CD4-positive, alpha-beta memory T cell (primary cell): ENCODE results near the gene SHISA3. TPM values are rescaled to one million over a fixed set of nuclear protein-coding genes. Genes with fewer than 3 reads are reported as not detected.
"Not testable (repeated sequence)": the region's sequence is repeated elsewhere in the genome, so short reads cannot be mapped to it uniquely, and the experiment has no call there.

Experiments
- CTCF ChIA-PET: fragments of 350-600 bp; sonication (Branson Sonifier 250); formaldehyde crosslinking; loops from one replicate; lab custom pipeline; 2021; ENCODE audit warnings: inconsistent platforms; ENCODE audit not compliant: partially characterized antibody; lab: Charles Lee
- POLR2A ChIA-PET: fragments of 350-600 bp; sonication (Branson Sonifier 250); formaldehyde crosslinking; loops from one replicate; lab custom pipeline; 2021; ENCODE audit not compliant: partially characterized antibody; lab: Charles Lee
- DNase-seq, 5 donors: peaks; one replicate each; pipeline versions ENCODE4 v3.0.0 to v3.0.0-alpha.2; 2020 to 2022; ENCODE audit warnings: mixed read lengths in 1 of 5
- H3K27ac ChIP-seq: one replicate; pipeline ENCODE4 v1.7.0; 2013; ENCODE audit warnings: low read depth, low read length
- H3K27me3 ChIP-seq: 2 replicates; pipeline ENCODE4 v1.7.0; 2013; ENCODE audit warnings: mild to moderate bottlenecking, low read length, moderate library complexity; ENCODE audit not compliant: insufficient read depth
- H3K36me3 ChIP-seq: 2 replicates; pipeline ENCODE4 v1.7.0; 2013; ENCODE audit warnings: mild to moderate bottlenecking, low read length, moderate library complexity; ENCODE audit not compliant: insufficient read depth
- H3K4me1 ChIP-seq: 2 replicates; pipeline ENCODE4 v1.7.0; 2013; ENCODE audit warnings: mild to moderate bottlenecking, low read length, moderate library complexity; ENCODE audit not compliant: insufficient read depth
- H3K4me3 ChIP-seq, 2 donors: one replicate each; pipeline ENCODE4 v1.7.0; 2013; ENCODE audit warnings: low read length in 2 of 2, mild to moderate bottlenecking in 1 of 2
- H3K9me3 ChIP-seq, 2 donors: one replicate each; pipeline ENCODE4 v1.7.0; 2013; ENCODE audit warnings: low read length in 2 of 2, control low read depth in 1 of 2; ENCODE audit not compliant: control insufficient read depth in 1 of 2
- H3K27ac Mint-ChIP-seq, 7 donors: one replicate each; pipeline ENCODE4 v1.8.0; 2020 to 2021; ENCODE audit warnings: mixed read lengths in 7 of 7, mild to moderate bottlenecking in 6 of 7, inconsistent platforms in 3 of 7, moderate library complexity in 3 of 7
- H3K27me3 Mint-ChIP-seq, 2 donors: one replicate each; pipeline ENCODE4 v1.8.0; 2020 to 2021; ENCODE audit warnings: mixed read lengths in 2 of 2
- H3K36me3 Mint-ChIP-seq, 2 donors: one replicate each; pipeline ENCODE4 v1.8.0; 2020 to 2021; ENCODE audit warnings: mixed read lengths in 2 of 2, inconsistent platforms in 1 of 2, mild to moderate bottlenecking in 1 of 2
- H3K4me1 Mint-ChIP-seq, 4 donors: one replicate each; pipeline ENCODE4 v1.8.0; 2020 to 2021; ENCODE audit warnings: mixed read lengths in 4 of 4, mild to moderate bottlenecking in 1 of 4
- H3K4me3 Mint-ChIP-seq, 8 donors: one replicate each; pipeline ENCODE4 v1.8.0; 2020 to 2021; ENCODE audit warnings: mixed read lengths in 8 of 8, mild to moderate bottlenecking in 7 of 8, moderate library complexity in 6 of 8, inconsistent platforms in 3 of 8
- H3K9me3 Mint-ChIP-seq, 8 donors: one replicate each; pipeline ENCODE4 v1.8.0; 2020 to 2021; ENCODE audit warnings: mixed read lengths in 8 of 8, mild to moderate bottlenecking in 5 of 8, inconsistent platforms in 3 of 8, moderate library complexity in 1 of 8
- intact Hi-C: fragments of 100-400 bp; cut with micrococcal nuclease; formaldehyde crosslinking; loops from one replicate; pipeline ENCODE4 v1.15.1; 2023
- polyA plus RNA-seq, 2 donors: library from polyadenylated mRNA; unstranded; fragments of 300-500 nt; fragmentation: Illumina TruSeq; gene quantifications; one replicate each; pipeline ENCODE4 v1.2.3, GENCODE V29; 2021
- total RNA-seq, 2 experiments: library from RNA; stranded (reverse); gene quantifications; one replicate each; pipeline ENCODE4 v1.2.3, GENCODE V29; 2021

Gene SHISA3
- total and polyA plus RNA-seq, 4 experiments from 2014 or later = 0.09 TPM; not detected in 3

DNA sequence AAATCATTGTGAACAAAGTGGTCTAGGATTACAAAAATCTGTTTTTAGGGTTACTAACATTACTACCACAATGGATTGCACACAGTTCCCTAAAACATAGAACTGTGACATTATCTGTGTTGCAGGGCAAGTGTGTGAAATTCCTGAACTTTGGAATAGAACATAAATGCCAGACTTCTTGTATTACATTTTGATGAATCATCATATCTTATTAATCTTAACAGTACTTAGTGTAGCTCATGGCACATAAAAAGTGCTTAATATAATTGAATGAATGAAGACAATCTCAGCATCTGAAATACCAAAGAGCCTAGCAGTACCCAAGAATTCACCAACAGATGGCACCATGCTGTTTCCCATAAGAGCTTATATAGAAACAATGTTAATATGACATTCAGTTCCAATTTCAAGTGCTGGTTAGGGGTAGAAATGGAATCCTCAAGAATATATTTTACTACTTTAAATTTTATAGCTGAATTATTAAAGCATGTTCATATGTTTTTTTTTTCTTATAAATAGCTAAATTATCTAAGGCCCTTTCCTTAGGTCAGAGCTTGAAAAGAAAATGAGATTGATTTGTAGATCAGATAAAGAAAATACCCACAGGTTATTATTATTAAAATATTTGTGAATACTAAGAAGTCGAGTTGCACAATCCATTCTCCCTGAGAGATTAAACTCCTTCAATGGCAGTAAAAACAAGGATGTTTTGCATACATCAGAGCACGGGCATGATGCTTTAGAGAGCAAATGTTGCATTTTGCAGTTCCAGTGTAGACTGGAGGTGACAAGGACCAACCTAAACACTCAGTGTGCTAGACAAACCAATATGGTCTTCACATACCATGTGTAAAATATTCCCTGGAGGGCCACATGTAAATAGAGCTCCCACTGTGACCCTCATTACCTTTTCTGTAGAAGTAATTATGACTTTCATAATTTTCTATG lies 25.7 kb upstream of the SHISA3 start:
- Histone ChIP-seq H3K4me3 (no peak overlapping the region), H3K9me3 (no peaks in the 10 kb centered on the region), H3K27ac (no peak overlapping the region), H3K27me3 (no peaks in the 10 kb centered on the region), H3K36me3 (no peaks in the 10 kb centered on the region), H3K4me1 (no peaks in the 10 kb centered on the region)
- intact Hi-C loops = no loop called here
- Mint-ChIP-seq H3K4me3 (no peak overlapping the region), H3K27me3 (peaks cover 4 to 6% of the 10 kb centered on the region in 2 donors), H3K27ac (no peak overlapping the region), H3K9me3 (peaks cover 0 to 4% (median 0%) of the 10 kb centered on the region in 8 donors), H3K36me3 (no peaks in the 10 kb centered on the region), H3K4me1 (no peaks in the 10 kb centered on the region)
- ChIA-PET CTCF (interaction anchor here (1.2 to 5.3 kb wide), 4 partner anchors 12 to 493 kb away, joined by 4 to 33 read pairs (median 5); no protein-coding TSS in a partner anchor), POLR2A (no interaction called here)
- DNase-seq = peak in 1 of 5 donors; percentile 2

DNA sequence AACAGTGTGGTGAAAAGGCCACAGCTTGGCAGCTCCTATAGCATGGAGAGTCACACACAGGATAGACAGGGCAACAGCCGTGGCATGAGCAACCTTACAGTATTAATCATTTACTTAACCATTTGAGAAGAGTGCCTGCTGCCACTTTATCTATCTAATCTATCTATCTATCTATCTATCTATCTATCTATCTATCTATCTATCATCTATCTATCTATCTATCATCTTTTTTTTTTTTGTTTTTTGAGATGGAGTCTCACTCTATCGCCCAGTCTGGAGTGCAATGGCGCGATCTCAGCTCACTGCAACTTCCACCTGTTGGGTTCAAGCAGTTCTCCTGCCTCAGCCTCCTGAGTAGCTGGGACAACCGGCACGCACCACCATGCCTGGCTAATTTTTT lies 25.0 kb upstream of the SHISA3 start:
- H3K4me3 Mint-ChIP-seq = peak overlapping the region in 1 of 8 donors; percentile 23
- H3K4me1 ChIP-seq, H3K9me3 ChIP-seq, intact Hi-C loops, H3K9me3 Mint-ChIP-seq, H3K4me1 Mint-ChIP-seq, H3K27me3 ChIP-seq, H3K27ac ChIP-seq, H3K27ac Mint-ChIP-seq, POLR2A ChIA-PET, H3K4me3 ChIP-seq, DNase-seq, H3K36me3 Mint-ChIP-seq, H3K27me3 Mint-ChIP-seq, H3K36me3 ChIP-seq: not testable (repeated sequence)
- CTCF ChIA-PET = interaction anchor here (1.4 to 5.3 kb wide), 2 partner anchors 13 to 147 kb away, joined by 6 to 33 read pairs; no protein-coding TSS in a partner anchor

DNA sequence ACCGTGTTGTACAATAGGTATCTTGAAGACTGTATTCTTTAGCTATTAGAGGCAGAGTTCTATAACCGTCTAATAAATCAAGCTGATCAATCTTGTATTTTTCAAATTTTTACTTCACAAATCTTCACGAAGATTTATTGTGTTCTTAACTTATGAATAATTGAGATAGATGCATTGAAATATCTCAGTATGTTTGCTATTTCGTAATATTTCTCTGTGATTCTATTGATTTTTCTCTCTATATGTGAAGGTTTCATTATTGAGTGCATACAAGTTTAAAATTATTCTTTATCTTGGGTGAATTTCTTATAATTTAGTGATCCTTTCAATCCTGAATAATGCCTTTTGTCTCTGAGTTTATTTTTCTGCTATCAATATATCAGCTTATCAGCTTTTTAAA lies 19.8 kb upstream of the SHISA3 start:
- Mint-ChIP-seq H3K4me3 (no peak overlapping the region), H3K9me3 (peaks cover 0 to 4% (median 0%) of the 10 kb centered on the region in 8 donors), H3K27ac (no peak overlapping the region), H3K36me3 (no peaks in the 10 kb centered on the region), H3K27me3 (peaks cover 3 to 17% of the 10 kb centered on the region in 2 donors), H3K4me1 (no peaks in the 10 kb centered on the region)
- Histone ChIP-seq H3K4me3 (no peak overlapping the region), H3K27ac (no peak overlapping the region), H3K36me3 (no peaks in the 10 kb centered on the region), H3K27me3 (no peaks in the 10 kb centered on the region), H3K4me1 (no peaks in the 10 kb centered on the region), H3K9me3 (no peaks in the 10 kb centered on the region)
- POLR2A ChIA-PET = no interaction called here
- intact Hi-C loops = no loop called here
- no peak for DNase-seq
- CTCF ChIA-PET = no interaction called here

DNA sequence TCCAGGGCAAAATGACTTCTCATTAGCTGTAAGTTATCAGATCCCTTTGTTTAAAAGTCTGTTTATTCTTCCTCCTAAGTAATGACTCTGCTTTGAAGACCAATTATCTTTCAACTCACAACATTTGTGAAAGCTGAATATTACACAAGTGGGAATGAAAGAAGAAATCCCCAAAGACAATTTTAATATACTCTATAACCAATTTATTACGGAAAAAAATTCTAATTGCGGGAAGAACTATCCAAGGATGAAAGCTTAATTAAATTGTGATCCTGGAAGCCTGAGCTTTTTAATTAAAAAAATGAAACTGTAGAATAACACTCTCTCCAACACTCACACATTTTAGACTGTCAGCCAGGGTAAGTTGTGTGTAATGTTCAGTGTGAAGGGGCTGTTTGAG lies 15.6 kb upstream of the SHISA3 start:
- Mint-ChIP-seq H3K27ac (no peak overlapping the region), H3K27me3 (peaks cover 2 to 17% of the 10 kb centered on the region in 2 donors), H3K4me1 (no peaks in the 10 kb centered on the region), H3K36me3 (no peaks in the 10 kb centered on the region), H3K4me3 (no peak overlapping the region), H3K9me3 (no peaks in the 10 kb centered on the region)
- no peak for DNase-seq
- no peaks in the 10 kb centered on the region for H3K9me3 ChIP-seq
- POLR2A ChIA-PET = no interaction called here
- H3K36me3 ChIP-seq = no peaks in the 10 kb centered on the region
- no peak overlapping the region for H3K4me3 ChIP-seq
- H3K4me1 ChIP-seq = no peaks in the 10 kb centered on the region
- H3K27me3 ChIP-seq = no peaks in the 10 kb centered on the region
- CTCF ChIA-PET = no interaction called here
- intact Hi-C loops = no loop called here
- no peak overlapping the region for H3K27ac ChIP-seq

DNA sequence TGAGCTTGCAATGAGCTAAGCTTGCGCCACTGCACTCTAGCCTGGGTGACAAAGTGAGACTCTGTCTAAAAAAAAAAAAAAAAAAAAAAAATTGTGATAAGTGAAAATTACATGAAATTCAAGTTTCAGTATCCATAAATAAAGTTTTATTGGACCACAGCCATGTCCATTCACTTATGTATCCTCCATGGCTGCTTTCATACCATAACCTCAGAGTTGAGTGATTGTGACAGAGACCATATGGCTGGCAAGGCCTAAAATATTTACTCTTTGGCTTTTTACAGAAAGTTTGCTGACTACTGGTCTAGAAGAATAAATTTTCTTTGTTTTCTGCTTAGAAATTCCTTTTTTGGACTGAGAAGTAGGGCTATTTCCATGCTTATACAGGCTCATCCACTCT lies 11.8 kb upstream of the SHISA3 start:
- Mint-ChIP-seq H3K4me3 (no peak overlapping the region), H3K9me3 (no peaks in the 10 kb centered on the region), H3K27me3 (peaks cover 1 to 12% of the 10 kb centered on the region in 2 donors), H3K4me1 (no peaks in the 10 kb centered on the region), H3K27ac (no peak overlapping the region), H3K36me3 (no peaks in the 10 kb centered on the region)
- H3K4me3 ChIP-seq = no peak overlapping the region
- no peak for DNase-seq
- no peaks in the 10 kb centered on the region for H3K9me3 ChIP-seq
- CTCF ChIA-PET = no interaction called here
- intact Hi-C loops = no loop called here
- H3K4me1 ChIP-seq = no peaks in the 10 kb centered on the region
- no peaks in the 10 kb centered on the region for H3K36me3 ChIP-seq
- POLR2A ChIA-PET = no interaction called here
- H3K27me3 ChIP-seq = no peaks in the 10 kb centered on the region
- no peak overlapping the region for H3K27ac ChIP-seq

DNA sequence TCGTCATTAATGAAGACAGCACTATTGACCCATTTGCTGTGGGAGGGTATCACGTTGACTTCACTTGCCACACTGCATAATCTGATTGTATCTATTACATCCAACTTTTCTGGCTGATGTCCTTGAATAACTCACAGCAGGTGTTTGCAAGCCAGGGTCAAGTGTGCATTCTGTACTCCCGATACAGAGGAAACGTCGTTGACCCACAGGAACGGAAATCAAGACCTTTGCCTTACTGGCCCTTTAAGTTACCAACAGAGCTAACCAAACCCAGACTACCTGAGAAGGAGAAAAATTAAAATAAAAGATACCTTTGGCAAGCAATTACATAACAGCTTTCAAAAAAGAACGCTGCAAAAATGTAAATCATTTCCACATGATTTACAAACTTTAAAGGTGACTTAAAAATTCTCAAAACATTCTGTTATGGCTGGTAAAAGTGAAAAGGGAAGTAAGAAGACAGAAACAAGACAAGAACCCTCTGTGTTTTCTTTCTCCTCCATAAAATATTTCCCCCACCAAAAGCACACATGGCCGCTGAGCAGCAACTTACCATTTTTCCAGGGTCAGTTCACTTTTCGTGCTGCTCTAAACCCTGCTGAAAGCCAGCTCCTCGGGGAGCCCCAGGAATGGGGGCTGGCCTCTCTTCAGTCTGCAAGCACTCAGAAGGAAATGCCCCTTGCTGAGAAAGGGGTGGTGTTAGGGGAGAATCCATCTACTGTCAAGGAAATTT lies 6.5 kb upstream of the SHISA3 start:
- peaks cover 7% of the 10 kb centered on the region for H3K27me3 ChIP-seq
- ChIA-PET POLR2A (no interaction called here), CTCF (interaction anchor here (0.9 kb wide), 1 partner anchor 19 kb away, joined by 3 read pairs; no protein-coding TSS in a partner anchor)
- no peaks in the 10 kb centered on the region for H3K9me3 Mint-ChIP-seq
- H3K36me3 Mint-ChIP-seq = no peaks in the 10 kb centered on the region
- H3K27ac Mint-ChIP-seq = no peak overlapping the region
- H3K4me3 ChIP-seq = no peak overlapping the region
- H3K27ac ChIP-seq = no peak overlapping the region
- no peak overlapping the region for H3K4me3 Mint-ChIP-seq
- H3K36me3 ChIP-seq = no peaks in the 10 kb centered on the region
- H3K27me3 Mint-ChIP-seq = peaks cover 2 to 11% of the 10 kb centered on the region in 2 donors
- H3K9me3 ChIP-seq = no peaks in the 10 kb centered on the region
- intact Hi-C loops = no loop called here
- H3K4me1 ChIP-seq = no peaks in the 10 kb centered on the region
- DNase-seq = no peak
- H3K4me1 Mint-ChIP-seq = no peaks in the 10 kb centered on the region

DNA sequence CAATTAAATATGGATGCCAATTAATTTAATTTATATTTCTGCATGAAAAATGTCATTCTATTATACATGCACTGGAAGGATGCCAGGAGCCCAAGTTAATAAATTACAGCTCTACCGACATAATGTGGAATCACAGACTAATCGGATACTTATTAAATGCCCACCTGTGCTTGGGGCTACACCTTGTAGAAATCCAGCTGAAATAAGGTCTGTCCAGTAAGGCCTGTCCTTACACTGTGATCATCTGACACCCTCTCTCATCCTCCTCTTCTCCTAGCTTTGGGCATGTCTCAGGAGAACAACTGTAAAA lies 6.0 kb upstream of the SHISA3 start:
- H3K9me3 ChIP-seq = no peaks in the 10 kb centered on the region
- no peaks in the 10 kb centered on the region for H3K4me1 ChIP-seq
- Mint-ChIP-seq H3K27ac (no peak overlapping the region), H3K4me1 (peaks cover under 1 to 1% (median under 1%) of the 10 kb centered on the region in 4 donors), H3K9me3 (no peaks in the 10 kb centered on the region), H3K27me3 (peaks cover 3 to 11% of the 10 kb centered on the region in 2 donors), H3K36me3 (no peaks in the 10 kb centered on the region), H3K4me3 (no peak overlapping the region)
- DNase-seq = no peak
- no peaks in the 10 kb centered on the region for H3K36me3 ChIP-seq
- ChIA-PET CTCF (no interaction called here), POLR2A (no interaction called here)
- intact Hi-C loops = no loop called here
- H3K27me3 ChIP-seq = peaks cover 8% of the 10 kb centered on the region
- H3K27ac ChIP-seq = no peak overlapping the region
- H3K4me3 ChIP-seq = no peak overlapping the region
